ENCODE measurements around the gene PLEKHA4.
A peak's percentile ranks its signal among the peaks of the same experiment; 100 is the strongest.
"Not testable (repeated sequence)": the region's sequence is repeated elsewhere in the genome, so short reads cannot be mapped to it uniquely, and the experiment has no call there.

The PLEKHA4 gene

DNA sequence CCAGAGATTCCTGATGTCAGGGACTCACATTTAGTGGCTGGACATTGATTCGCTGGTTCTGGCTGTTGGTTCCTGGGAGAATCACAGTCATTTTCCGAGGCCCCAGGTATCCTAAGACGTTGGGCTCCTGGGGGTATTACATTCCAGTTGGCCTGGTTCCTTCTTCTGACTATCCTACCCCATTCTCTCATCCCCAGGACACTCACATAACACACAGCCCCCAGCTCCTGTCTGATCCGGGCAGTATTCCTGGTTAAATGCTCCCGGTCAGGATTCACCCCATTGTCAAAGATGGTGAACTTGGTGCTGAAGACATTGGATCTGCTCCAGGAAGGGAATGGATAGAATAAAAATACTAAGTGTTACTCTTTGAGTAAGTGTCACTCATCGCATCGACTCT, 15.3 kb upstream of the PLEKHA4 start:
- DNase-seq, result no peak

DNA sequence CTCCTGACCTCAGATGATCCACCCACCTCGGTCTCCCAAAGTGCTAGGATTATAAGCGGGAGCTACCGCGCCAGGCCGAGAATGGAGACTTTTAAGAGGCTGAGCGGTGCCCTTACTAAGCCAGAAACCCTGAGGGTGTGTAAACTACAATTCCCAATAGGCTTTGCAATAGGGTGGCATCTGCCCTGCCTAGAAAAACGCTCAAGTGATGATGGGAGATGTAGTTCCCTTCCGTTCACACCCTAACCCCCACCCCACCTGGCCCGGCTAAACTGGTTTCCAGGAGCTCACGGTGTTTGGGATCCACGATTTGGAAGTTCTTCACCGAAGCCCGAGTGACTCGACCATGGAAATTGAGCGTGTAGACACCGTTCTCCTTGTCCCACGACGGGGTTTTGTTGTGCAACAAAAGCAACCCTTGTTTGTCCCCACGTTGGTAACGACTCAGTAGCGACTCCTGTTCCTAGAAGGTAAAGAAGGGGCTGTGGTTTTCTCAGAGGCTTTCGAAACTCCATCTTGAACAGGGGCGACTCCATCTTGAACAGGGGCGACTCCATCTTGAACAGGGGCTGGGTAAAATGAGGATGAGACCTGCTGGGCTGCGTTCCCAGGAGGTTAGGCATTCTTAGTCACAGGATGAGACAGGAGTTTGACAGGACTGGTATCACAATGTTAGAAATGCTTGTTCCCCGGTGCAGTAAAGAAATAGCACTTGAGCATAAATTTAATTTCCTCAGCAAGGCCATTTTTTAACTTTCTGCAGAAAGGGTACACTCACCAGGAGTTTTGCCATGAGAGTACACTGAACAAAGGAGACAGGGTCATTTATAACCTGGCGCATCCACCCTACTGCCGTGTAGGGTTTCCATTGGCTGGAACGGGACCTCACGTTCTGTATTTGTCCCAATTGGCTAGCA, 13.6 kb upstream of the PLEKHA4 start:
- DNase-seq, result no peak

DNA sequence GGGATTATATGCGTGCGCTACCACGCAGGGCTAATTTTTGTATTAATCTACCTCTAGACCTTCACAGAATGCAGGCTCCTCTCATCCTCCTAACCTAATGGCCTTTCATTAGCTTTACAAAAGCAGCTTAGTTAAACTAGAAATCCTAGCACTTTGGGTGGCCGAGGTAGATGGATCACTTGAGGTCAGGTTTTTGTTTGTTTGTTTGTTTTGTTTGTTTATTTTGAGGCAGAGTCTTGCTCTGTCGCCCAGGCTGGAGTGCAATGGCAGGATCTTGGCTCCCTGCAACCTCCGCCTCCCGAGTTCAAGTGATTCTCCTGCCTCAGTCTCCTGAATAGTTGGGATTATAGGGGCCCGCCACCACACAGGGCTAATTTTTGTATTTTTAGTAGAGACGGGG, 11.3 kb upstream of the PLEKHA4 start:
- DNase-seq, result not testable (repeated sequence)

DNA sequence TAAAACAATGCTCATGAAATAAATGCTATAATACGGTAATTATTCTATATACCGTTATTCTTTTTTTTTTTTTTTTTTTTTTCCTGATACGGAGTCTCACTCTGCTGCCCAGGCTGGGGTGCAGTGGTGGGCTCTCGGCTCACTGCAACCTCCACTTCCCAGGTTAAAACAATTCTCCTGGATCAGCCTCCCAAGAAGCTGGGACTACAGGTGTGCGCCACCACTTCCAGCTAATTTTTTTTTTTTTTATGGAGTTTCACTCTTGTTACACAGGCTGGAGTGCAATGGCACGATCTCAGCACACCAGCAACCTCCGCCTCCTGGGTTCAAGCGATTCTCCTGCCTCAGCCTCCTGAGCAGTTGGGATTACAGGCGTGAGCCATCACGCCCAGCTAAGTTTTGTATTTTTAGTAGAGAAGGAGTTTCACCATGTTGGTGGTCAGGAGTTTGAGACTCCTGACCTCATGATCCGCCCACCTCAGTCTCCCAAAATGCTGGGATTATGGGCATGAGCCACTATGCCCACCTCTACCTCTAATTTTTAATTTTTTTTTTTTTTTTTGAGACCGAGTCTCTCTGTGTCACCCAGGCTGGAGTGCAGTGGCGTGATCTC, 10.7 kb upstream of the PLEKHA4 start:
- no peak for DNase-seq

DNA sequence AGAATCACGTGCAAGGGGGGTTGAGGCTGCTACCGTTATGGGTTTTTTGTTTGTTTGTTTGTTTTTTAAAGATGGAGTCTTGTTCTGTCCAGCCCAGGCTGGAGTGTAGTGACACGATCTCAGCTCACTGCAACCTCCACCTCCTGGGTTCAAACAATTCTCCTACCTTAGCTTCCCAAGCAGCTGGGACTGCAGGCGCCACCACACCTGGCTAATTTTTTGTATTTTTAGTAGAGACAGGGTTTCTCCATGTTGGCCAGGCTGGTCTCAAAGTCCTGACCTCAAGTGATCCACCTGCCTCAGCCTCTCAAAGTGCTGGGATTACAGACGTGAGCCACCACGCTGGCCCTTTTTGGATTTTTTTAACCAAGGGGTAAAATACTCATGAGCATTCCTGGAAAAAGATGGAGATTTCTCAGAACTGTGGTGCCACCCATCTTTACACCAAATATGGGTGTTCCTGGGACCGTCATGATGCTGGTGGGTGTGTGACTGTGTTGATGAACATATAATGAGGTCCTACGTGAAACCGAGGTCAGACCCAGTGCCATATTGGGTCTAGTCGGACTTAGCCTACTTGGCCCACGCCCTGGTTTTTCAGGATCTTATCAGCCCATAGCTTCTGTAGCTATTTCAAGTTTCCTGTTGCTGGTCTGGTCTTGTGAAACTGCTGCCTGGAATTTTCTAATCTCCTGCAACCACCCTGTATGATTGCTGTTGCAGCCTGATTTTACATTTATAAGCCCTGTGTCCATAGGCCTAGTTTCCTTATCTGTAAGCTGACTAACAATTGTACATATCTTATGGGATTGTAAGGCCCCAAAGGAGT, 10.0 kb upstream of the PLEKHA4 start:
- no peak for DNase-seq

DNA sequence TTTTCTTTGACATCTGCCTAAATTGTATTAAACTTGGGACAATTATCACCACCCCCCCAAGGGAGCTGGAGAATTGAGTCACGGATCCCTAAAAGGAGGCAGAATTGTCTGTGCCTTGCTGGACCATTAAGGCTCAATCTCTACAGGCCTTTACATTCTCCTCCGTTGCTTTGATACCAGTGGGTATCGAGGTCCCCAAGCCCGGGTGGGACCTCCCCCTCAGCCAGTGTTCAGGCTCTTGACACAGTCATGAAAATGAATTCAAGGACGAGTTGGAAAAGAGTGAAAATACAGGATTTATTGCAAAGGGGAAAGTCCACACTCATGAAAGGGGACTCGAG, 9.4 kb upstream of the PLEKHA4 start:
- DNase-seq, result no peak

DNA sequence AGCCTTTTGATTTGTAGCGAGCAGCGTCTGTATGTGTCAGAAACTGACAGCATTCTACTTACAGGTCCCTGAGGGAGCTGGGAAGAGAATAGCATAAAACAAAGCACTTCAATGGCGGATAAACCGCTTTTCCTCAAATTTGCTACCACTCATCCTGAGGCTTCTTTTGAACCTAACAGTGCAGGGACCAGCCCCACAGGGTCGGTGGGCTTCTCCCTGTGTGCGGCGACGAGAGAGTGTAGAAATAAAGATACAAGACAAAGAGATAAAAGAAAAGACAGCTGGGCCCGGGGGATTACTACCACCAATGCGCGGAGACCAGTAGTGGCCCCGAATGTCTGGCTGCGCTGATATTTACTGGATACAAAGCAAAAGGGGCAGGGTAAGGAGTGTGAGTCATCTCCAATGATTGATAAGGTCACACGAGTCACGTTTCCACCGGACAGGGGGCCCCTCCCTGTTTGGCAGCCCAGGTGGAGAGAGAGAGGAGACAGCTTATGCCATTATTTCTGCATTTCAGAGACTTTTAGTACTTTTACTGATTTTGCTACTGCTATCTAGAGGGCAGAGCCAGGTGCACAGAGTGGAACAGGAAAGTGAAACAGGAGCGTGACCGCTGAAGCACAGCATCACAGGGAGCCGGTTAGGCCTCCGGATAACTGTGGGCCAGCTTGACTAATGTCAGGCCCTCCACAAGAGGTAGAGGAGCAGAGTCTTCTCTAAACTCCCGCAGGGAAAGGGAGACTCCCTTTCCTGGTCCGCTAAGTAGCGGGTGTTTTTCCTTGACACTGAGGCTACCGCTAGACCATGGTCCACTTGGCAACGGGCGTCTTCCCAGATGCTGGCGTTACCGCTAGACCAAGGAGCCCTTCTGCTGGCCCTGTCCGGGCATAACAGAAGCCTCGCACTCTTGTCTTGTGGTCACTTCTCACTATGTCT, 7.9 kb upstream of the PLEKHA4 start:
- peak; percentile 55 for DNase-seq

DNA sequence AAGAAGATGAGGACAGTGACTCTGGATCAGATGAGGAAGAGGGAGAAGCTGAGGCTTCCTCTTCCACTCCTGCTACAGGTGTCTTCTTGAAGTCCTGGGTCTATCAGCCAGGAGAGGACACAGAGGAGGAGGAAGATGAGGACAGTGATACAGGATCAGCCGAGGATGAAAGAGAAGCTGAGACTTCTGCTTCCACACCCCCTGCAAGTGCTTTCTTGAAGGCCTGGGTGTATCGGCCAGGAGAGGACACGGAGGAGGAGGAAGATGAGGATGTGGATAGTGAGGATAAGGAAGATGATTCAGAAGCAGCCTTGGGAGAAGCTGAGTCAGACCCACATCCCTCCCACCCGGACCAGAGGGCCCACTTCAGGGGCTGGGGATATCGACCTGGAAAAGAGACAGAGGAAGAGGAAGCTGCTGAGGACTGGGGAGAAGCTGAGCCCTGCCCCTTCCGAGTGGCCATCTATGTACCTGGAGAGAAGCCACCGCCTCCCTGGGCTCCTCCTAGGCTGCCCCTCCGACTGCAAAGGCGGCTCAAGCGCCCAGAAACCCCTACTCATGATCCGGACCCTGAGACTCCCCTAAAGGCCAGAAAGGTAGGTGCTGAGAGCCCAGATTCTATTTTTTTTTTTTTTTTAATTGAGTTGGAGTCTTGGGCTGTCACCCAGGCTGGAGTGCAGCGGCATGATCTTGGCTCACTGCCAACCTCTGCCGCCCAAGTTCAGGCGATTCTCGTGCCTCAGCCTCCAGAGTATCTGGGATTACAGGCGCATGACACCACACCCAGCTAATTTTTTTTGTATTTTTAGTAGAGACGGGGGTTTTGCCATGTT, 6.1 kb upstream of the PLEKHA4 start:
- peak; percentile 37 for DNase-seq

DNA sequence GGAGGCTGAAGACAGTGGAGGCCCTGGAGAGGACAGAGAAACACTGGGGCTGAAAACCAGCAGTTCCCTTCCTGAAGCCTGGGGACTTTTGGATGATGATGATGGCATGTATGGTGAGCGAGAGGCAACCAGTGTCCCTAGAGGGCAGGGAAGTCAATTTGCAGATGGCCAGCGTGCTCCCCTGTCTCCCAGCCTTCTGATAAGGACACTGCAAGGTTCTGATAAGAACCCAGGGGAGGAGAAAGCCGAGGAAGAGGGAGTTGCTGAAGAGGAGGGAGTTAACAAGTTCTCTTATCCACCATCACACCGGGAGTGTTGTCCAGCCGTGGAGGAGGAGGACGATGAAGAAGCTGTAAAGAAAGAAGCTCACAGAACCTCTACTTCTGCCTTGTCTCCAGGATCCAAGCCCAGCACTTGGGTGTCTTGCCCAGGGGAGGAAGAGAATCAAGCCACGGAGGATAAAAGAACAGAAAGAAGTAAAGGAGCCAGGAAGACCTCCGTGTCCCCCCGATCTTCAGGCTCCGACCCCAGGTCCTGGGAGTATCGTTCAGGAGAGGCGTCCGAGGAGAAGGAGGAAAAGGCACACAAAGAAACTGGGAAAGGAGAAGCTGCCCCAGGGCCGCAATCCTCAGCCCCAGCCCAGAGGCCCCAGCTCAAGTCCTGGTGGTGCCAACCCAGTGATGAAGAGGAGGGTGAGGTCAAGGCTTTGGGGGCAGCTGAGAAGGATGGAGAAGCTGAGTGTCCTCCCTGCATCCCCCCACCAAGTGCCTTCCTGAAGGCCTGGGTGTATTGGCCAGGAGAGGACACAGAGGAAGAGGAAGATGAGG, 5.3 kb upstream of the PLEKHA4 start:
- DNase-seq, result no peak

DNA sequence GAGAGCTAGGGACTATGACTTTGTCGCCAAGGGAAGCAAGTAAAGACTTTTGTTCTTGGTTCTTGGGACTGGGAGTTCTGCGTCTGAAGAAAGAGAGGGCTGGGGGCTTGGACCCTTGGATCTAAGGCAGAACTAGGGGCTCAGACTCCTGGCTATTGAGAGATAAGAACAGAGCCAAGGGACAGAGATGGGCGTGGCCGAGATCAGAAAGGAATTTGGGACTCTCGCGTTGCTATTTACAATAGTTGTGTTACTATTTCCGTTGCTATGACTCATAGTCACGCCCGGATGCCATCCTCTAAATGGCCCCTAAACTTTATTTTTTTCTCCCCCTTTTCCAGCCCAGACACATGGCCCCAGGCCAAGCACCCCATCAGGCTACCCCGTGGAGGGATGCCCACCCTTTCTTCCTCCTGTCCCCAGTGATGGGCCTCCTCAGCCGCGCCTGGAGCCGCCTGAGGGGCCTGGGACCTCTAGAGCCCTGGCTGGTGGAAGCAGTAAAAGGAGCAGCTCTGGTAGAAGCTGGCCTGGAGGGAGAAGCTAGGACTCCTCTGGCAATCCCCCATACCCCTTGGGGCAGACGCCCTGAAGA, 4.6 kb upstream of the PLEKHA4 start:
- DNase-seq, result peak; percentile 65

DNA sequence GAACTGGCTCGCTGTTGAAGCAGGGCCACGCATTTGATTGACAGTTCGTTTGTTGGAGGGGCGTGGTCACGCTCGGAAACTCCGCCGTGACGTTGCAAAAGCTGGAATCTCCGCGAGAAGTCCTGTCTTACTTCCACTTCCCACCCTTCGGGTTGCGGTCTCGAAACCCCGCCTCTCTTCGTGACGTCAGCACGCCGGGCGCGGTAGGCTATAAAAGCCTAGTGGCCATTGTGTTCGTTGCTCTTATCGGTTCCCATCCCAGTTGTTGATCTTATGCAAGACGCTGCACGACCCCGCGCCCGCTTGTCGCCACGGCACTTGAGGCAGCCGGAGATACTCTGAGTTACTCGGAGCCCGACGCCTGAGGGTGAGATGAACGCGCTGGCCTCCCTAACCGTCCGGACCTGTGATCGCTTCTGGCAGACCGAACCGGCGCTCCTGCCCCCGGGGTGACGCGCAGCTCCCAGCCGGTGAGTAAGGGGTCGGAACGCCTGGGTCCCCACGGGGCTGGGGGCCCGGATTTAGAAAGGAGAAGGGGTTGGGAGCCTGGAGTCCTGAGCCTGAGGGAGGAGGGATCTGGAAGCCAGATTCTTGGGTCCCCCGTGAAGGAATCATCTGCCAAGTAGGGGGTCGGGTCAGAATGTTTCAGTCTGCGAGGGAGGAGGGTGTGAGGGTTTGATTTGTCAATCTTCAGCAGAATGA, 3.9 kb upstream of the PLEKHA4 start, which contains the start of gene PPP1R15A:
TSS of gene PPP1R15A (plus strand) at position 240 of the 702 bp plus-strand sequence. CDS start 813 bp downstream, outside the sequence.
- peak; percentile 98 for DNase-seq

DNA sequence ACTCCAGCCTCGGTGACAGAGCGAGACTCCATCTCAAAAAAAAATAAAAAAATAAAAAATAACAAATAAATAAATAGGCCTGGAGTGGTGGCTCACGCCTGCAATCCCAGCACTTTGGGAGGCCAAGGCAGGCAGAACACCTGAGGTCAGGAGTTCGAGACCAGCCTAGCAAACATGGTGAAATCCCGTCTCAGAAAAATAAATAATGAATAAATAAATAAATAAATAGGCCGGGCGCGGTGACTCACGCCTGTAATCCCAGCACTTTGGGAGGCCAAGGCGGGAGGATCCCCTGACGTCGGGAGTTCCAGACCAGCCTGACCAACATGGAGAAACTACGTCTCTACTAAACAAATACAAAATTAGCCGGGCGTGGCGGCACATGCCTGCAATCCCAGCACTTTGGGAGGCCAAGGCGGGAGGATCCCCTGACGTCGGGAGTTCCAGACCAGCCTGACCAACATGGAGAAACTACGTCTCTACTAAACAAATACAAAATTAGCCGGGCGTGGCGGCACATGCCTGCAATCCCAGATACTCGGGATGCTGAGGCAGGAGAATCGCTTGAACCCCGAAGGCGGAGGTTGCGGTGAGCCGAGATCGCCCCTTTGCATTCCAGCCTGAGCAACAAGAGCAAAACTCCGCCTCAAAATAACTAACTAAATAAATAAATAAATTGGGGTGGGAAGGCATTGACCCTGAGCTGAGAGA, 3.2 kb upstream of the PLEKHA4 start:
- not testable (repeated sequence) for DNase-seq

DNA sequence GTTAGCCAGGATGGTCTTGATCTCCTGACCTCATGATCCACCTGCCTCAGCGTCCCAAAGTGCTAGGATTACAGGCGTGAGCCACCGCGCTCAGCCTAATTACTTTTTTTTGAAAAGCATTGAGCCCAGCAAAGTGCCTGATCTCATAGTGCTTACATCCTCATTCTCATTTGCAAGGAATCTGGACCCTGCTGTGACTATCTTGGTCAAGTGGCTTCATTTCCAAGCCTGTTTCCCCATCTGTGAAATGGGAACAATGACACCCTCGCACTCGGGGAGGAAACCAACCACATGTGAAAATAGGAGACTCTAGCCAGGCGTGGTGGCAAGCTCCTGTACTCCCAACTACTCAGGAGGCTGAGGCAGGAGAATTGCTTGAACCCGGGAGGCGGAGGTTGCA, 1.6 kb upstream of the PLEKHA4 start:
- no peak for DNase-seq

DNA sequence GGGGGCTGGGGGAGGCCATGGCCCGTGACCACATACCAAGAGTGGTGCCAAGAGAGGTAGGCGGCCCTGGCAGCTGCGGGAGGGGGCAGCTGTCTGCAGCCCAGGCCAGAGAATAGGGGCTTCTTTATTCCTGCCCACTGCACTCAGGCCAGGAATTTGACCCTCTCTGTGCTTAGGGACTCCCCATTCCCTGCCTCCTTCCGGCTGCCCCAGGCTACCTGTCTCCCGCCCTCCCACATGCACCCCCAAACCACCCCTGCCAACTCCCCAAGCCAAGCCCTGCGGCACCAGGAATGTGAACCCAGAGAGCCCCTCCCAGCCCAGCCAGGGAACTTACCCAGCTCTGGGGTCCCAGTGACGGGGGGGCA, 687 bp downstream of the PLEKHA4 start:
- DNase-seq, result no peak

DNA sequence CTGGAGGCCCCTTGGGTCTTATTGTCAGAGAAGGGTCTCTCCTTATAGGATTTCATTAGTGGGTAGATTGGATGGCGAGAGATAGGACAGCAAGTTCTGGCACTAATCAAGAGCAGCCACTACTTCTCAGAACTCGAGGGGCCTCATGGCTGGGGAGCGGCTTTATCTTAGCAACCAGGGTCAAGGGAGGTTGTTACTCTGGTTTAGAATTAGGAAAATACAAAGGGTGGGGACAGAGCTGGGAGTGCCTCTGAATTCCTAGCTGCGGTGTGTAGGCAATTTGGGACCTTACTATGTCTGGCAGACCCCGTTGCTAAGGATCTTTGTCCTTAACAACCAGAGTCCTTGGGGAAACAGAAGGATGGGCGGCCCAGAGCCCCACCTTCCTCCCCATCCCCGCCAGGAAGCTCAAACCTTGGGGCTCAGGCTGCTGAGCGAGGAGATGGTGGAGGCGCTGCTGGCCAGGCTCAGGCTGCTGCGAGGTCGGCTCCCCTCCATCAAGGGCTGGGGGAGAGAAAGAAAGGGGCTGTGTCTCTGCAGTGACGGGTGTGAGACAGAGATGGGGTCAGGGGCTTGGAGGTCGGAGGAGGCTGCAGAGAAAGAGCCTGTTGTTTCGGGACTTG, 1.2 kb downstream of the PLEKHA4 start:
- no peak for DNase-seq

DNA sequence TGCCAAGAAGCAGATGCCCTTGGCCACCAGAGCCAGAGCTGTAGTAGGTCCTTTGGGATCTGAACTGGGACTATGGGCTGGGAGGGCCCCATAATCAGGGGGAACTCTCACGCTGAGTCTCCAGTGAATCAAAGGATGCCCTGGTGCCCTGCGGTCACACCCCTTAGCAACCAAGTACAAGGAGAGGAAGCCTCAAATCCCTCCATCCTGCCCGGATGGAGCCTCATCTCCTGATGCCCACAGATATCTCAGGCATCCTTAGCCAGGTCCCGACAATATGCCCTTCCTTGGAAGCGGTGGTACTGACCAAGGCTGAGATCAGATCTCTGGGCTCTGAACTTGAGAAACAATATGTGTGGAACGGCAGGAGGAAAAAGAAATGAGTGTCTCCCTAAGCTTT, 1.7 kb downstream of the PLEKHA4 start:
- no peak for DNase-seq

DNA sequence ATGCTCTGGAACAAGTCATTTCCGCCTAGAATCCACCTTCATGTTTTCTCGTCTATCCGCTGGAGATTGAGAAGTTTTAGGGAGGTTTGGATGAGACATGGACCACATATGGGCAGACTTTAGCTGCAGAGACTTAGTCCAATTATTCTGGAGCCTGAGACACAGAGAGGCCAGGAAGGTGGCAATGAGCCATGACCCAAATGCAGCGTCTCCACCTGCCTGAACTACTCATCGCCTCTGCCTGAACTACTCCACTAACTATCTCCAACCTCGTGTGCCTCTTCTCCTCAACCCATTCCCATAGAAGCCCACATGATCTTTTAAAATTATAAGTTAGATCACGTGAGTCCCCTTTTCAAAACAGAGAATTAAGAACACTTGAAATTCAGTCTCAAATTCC, 5.6 kb downstream of the PLEKHA4 start:
- no peak for DNase-seq

DNA sequence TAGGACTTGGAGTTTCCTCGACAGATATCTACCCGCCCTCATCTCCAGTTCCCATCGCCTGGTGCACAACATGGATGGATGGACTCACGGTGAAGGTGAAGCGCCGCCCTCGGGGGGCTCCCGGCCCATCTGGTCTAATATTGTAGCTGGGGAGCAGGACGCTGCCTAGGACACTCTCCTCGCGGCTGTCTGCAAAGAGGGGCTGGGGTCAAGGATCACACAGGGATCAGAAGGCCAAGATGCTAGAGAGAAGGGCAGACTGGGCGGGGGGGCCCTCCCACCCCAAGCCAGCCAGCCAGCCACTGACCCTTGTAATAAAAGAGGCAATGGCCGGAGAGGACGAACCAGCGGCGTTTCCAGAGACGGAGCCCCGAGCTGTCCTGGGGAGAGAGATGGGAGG, 7.1 kb downstream of the PLEKHA4 start:
- DNase-seq, result no peak
